Activated CD8-positive, alpha-beta memory T cell treated with anti-CD3 and anti-CD28 coated beads, Interleukin-2, amount 50 U/mL, for 1 hour (primary cell): ENCODE results near the gene KLHL35.

Experiments used
- DNase-seq: peaks from one replicate; pipeline ENCODE4 v3.0.0-alpha.2; 2020; ENCODE audit errors: extremely low read depth

KLHL35 gene

DNA sequence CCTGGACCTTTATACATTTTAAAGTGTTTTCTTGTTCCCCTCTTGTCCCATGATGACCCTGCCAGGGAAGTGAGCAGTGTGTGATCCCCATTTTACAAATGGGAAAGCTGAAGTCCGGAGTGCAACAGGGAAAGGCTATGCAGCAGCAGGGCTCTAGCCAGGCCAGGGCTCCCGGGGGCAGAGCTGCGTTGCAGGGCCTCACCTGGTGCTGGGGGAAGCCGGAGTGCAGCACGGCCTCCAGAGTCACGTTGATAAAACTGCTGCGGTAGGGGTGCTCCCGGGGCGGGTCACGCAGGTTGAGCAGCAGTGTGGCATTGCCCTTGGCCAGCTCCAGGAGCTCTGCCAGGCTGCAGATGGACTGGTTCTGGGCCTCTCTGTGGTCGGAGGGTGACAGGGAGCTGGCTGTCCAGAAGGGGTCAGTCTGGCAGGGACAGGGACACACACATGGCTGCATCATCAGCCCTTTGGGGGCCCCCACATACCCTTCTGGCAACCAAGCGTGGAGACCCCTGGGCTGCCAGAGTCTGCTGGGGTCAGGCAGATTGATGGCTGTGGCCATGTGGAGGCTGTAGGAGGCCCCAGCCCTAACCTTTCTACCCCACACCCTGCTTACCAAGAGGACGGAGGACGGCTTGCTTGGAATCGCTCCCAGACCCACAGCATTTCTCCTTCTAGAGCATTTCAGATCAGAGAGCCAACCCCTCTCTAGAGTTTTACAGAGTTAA, 9.3 kb upstream of the KLHL35 start:
- DNase-seq, result no peak

DNA sequence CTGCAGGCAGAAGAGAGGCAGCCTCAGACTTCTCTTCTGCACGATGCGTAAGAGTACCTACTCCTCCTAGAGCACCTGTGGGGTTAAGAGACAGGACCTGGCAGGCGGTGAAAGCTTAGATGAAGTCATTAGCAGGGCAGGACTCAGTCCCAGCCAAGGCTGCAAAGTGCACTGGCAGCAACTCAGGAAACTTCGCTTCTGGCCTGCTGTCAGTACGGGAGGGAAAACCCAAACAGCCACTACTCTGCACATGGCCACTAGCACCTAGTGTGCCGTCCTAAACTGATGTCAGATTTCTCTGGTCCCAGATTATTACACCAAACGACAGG, 8.8 kb upstream of the KLHL35 start:
- no peak for DNase-seq

DNA sequence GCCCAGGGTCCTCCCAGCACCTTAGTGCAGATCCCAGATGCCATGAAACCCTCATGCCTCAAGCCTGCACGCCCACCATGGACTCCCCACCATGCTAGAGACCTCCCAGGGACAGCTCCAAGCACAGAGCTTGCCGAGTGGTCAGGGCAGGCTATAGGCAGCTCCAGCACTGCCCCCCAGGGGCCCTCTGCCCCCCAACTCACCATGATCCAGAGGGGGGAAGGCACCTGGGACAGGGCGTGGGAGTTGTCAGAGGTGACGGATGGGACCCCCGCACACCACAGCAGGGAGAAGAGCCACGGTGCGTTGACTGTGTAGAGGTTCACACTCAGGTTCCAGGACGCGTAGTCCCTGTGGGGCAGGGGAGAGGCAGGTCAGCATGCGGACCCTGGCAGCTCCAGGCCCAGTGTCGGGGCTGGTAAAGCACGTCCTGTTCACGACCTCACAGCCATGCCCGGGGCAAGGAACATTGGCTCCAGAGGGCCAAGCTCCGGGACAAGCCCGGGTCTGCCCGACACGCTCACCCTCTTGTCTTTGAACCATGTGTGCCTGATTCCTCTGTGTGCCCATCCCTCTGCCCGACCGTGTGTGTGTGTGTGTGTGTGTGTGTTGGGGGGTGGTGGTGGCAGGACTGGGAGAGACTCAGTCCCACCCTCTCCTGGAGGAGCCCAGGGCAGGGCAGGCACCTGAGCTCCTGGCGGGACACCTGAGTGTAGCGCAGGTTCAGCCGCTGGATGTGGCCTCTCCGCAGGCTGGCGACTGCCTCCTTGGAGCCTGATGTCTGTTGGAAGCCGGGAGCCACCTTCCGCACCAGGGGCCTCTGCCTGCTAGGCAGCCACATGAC, 8.2 kb upstream of the KLHL35 start:
- DNase-seq, result no peak

DNA sequence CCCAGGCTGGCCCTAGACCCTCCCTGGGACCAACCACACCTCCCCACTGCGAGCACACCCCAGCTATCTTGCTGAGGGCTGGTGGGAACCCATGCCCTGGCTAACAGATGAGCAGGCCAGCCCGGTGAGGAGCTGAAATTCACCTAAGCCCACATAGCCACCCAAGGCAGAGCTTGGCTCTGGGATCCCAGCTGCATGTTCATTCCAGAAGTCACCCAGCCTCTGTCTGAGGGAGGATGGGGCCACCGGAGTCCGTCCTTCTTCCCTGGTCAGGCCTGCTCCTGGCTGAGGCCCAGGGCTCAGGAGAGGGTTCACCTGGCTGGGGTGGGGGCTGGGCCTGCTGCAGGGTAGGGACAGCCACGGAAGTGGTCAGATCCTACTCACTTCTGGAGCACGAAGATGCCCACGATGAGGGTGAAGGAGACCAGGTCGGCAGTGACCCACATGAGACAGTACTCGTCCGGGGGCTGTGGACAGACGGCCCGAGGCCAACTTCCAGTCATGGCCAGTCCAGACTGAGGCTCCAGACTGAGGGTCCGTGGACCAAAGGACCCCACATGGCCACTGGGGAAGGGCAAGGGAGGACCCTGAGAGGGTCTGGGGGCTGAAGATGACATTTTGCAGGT, 6.6 kb upstream of the KLHL35 start:
- DNase-seq, result no peak

DNA sequence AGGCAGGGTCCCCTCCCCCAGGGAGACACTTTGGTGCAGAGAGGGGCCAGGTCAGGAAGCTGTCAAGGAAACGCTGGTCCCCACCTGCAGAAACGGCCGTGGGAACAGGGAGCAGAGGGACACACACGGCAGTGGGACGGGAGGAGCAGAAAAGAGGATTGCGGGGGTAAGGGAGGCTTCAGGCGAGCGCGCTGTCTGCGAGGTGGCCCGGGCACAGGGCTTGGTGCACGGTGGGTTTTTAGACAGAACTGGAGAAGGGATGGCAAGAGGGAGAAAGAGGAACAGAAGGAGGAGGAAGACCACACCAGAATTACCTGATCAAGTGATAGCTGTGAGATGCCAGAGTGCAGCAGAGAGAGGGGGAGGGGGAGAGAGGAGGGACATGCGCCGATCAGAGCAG, 6.0 kb upstream of the KLHL35 start:
- DNase-seq, result no peak

DNA sequence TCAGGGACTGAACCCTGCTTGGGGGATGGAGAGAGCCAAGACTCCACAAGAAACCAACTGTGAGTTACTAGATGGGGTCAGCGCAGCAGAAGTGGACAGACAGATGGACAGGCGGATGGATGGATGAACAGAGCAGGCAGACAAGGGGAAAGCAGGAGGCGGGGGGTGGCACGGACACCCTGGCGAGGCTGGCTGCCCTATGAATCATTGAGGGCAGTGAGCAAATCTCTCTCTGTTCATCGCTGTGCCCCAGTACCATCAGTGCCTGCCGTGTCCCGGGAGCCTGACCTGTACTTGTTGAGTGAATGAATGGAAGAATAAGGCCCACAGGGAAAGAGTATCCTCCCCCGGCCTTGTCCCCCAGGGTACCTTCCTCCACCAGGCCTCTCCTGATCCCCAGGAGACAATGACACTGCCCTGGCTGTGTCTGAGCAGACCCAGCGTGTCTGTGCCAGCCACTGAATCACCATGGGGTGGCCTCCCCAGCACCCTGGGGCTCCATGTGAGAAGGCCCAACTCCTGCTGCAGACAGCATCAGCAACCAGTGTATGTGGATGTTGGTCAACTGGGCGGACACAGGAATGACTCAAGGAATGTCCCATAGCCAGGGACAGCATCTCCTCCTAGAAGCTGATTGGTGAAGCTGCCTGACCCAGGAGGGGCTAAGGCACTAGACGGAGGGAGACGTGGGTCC, 5.1 kb upstream of the KLHL35 start:
- DNase-seq, result no peak

DNA sequence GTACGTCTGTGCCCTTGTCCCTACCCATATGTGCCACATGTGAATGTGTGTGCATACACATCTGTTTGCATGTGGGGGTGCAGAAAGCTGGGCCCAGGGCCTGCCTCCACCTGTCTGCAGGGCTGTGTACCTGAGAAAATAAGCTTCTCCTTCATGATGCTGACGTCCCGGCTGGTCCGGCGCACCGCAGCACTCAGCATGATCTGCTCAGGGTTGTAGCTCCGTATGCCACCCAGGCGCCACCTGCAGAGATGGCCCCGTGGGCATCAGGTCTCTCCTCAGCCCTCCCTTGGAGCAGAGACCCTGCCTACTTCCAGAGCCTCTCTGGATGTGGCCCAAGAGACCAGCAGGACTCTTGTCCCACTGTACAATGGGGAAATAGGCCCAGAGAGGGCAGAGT, 3.8 kb upstream of the KLHL35 start:
- no peak for DNase-seq

DNA sequence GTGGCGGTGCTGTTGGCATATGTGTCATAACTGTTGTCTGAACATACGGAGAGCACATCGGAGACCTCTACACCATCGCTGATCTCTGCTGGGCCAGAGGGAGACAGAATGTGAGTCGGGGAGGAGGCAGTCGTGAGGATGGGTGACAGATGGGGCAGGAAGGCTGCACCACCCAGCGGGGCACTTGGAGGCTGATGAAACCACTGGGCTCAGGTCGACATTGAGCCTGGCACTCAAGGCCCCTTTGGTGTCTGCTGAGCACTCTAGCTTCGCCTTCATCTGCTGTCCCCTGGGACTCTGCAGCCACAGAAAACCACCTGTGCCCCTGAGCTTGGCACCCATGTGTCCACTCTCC, 2.5 kb upstream of the KLHL35 start:
- no peak for DNase-seq

DNA sequence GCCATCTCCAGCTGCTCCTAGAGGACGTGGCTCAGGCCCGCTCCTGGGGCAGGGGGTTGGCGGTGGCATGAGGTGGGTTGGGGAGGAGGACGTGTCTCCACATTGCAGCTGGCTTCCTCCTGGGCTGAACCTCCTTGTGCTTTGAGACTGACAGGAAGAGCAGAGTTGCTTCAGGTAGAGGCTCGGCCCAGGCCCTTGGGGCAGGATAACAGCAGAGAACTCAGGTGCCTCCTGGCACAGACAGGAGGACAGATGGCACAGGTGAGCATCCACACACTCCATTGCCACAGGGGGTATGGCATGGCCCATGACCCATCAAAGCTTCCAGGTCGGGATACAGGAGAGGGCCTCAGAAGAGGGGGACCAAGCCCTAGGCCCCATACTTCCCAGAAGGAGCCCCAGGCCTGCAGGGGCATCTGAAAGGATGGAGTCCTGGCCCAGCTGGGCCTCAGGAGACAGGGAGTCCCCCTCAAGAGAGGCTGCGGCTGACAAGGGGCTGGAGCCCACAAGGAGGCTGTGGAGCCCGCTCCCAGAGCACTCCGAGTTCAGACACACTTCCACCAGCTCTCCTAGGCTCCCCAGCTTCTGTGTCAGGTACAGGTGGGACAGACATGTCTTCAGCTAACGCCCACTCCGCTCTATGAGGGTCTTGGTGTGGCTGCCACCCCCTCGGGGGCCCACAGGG, 2.0 kb upstream of the KLHL35 start:
- no peak for DNase-seq

DNA sequence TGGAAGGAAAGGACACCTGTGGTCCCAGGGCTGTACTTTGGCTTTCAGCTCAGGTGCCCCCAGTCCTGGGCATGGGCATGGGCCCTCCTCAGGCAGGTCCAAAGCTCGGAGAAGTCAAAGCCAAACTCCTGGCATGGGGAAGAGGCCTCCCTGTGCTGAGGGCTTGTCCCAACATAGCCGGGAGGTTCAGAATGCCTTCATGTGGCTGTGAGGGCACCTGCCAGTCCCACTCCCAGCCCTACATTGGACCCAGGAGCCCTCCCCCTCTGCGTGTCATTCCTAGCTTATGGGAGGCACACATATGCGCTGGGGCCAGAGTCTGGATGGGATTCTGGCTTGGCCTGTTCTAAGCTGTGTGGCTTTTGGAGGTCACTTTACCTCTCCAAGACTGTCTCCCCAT, 1.0 kb upstream of the KLHL35 start:
- DNase-seq, result no peak

DNA sequence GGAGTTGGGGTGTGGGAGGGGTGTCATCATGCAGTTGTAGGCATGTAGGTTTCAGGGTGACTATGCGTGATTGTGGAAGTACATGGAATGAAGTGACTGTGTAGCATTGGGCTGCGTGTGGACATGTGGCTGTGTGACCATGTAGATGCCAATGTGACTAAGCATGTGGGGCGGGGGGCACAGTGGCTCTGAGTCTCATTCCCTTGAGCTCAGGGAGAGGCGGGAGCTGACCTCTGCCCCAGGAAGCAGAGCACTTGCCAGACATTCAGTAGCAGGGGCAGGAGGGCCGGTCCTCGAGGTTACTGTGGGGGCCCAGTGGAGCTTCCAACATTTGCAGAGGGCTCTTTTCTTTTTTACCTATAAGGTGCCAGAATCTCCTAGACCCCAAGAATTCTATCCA, 440 bp upstream of the KLHL35 start:
- DNase-seq, result no peak

DNA sequence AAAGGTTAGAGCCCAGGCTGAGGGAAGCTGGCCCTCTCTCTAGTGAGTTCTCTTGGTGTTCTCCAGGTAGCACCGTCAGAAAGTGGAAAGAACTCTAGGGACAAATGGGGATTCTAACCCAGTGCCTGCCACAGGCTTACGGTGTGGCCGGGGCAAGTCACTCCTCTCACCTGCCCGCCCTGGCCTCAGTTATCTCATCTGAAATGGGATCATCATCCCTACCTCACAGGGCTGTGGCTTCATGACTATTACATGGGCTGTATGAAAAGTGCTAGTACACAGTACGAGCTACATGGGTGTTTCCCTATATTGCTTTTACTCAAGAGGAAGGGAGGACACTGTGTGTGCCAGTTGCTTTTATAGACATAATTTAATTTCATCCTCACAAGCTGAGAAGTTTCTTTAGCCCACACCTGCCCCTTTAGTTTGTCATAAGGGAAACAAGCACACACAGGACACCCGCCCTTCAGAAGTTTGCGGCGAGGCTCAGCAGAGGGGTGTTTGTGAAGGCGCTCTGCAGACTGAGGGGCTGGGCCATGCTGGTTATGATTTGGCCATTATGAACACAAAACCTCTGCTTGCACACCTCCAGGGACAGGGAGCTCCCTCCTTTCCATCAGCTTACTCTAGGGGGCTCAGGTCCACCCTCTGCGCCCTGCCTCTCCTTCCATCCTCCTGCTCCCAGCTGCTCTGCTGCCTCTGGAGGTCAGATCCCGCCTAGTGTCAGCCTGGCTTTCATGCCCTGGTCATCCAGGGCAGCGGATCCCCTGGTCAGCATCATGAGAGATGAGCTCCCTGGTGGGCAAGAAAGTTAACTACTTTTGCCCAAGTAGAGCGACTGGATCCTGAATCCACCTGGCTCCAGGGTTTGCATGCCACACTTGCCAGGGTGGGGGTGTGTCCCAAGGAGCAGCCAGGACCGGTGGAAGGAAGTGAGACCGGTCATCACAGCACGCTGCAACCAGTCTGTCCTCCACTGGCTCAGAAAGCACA, 1.2 kb downstream of the KLHL35 start:
- no peak for DNase-seq

DNA sequence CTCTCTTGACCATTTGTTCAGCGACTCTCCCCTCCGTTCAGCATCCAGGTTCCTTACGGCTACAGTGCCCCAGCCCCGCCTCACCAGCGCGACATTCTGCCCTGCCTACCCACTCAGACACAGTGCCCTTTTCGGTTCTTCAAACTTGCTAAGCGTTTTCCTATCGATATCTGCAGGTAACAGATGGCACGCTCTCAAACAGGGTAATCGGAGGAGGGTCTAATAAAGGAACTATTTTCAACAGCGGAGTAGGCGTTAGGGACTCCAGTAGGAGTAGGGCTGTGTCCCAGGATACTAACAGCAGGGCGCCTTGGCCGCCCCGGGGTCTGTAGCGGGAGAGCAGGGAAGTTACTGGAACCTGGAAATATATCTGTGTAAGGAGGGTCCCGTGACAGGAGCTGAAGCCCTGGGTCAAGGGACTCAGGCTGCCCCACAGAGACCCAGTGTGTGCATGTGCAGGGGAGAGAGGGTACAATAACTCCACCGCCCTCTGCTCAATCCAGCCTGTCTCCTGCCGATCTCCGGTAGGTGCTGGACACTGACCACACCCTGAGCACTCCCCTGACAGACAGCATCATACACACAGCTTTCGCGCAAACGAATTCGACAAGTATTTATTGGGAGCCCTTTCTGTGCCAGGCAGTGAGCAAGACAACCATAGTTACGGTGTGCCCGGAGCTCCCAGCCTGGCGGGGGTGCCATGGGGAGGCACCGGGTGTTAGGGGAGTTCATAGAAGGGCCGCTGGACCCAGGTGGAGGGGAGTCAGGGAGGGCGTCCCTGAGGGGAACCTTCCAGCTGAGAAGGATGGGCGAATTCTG, 2.1 kb downstream of the KLHL35 start:
- no peak for DNase-seq

DNA sequence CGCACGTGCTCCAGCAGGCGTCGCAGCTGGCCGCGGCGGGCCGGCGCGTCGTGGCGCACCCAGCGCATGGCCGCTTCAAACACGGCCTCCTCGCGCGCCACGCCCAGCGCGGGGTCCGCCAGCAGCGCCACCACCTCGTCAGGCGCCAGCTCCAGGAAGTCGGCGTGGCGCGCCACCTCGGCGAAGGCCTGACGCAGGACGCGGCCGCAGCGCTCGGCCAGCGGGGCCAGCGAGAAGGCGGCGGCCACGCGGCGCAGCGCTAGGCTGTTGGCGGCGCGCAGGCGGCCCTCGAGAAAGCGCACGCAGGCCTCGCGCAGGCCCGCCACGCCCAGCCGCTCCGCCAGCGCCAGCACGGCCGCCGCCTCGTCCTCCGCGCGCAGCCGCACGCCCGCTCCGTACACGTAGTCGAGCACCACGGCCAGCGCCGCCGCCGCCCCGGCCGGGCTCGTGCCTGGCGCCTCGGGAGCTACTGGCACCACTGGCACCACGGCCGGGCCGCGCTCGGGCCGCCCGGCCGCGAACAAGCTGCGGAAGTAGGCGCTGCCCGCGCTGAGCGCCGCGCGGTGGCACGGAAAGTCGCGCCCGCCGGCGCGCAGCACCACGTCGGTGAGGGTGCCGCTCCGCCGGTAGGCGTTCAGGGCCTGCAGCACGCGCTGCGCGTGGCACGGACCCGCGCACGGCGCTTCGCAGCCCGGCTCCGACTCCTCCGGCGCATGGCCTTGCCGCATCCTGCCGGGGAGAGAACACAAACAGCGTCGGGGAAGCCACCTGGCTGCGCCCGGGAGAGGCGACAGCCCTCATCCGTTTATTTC, 2.9 kb downstream of the KLHL35 start:
- no peak for DNase-seq

DNA sequence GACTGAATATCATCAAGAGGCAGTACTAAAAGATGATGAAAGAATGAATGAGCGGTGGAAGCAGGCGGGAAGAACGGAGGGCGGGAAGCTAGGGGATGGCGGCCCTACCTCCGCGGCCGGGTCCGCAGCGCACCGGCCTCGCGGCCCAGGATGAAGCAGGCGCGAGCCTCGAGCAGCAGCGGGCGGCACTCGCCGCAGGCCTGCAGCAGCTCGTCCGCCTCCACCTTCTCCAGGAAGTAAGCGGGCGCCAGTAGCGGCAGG, 3.4 kb downstream of the KLHL35 start:
- no peak for DNase-seq

DNA sequence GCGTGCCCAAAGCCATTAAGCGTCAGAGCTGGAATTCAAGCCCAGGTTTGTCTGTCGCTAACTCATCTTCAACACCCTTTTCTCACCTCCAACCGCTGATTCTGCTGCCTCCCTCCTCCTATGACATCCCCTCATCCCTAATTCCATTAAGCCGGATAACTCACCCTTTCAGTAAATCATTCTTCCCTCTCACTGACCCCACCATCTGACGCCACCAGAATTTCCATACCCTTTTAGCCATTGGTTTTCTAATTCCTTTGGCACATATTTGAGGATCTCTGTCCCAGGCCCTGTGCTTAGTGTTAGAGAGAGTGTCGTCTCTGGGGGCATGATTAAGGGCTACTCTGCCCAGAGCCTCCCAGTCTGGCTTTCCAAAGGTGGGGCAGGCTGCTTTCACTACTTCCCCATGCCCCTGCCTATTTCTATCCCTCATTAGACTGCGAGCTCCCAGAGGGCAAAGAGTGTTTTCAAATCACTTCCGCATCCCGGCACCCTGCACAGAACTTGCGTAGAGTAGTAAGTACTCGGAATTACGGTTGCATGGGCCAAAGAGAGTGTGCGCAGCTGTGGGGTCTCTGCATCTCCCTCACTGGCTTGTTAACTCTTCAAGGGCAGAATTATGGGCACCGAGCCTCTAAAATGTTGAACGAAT, 3.9 kb downstream of the KLHL35 start:
- DNase-seq, result no peak

DNA sequence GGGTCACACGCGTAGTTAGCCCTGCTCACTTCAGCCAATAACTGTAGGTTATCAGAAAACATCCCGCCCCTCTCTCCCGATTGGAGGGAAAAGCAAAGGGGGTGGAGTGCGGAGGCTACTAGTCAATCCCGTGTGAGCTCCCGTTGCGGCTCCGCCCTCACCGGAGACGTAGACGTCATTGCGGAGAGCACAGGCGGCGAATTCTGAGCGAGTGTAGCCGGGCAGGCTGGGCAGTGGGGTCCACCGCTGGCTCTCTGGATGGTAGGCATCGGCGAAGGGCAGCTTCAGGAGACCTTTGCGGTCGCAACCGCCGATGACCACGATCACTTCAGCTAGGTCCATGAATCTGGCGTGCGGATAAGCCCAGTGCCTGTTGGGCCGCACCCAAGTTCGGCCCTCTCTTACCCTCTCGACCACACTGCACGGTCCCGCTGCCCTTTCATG, 4.7 kb downstream of the KLHL35 start:
- no peak for DNase-seq

DNA sequence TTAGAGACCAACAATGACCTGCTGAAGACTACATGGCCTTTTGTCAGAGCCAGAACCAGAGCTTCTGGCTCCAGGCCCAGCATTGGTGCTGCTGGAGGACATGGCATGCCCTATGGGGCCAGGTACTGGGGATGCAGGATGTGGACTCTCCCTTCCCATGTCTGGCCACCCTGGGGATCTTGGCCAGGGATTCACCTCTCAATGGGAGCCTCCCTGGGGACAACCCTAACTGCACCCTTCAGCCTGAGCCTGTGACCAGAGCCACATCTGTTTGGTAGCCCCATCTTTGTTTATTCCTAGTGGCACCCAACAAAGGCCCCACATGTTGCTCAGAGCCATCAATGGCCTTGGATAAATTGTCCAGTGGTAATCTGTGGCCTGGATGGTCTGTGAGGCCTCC, 5.8 kb downstream of the KLHL35 start:
- DNase-seq, result no peak

DNA sequence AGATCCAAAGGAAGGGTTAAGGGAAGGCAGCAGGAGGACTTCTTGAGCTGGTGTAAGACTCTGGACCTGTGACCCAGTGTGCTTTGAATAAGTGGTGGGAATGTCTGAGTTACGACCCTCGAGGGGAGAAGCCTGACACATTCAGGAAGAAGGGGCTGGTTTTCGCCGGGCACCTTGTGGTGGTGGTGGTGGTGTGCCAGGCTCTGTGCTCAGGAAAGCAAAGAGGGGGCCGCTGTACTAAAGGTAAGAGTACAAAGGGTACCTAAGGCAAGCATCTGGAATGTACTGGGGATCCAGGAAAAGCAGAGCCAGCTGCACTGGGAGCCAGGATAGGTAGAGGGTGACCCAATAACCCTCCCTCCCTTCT, 6.3 kb downstream of the KLHL35 start:
- no peak for DNase-seq
